Measurements from ENCODE around the gene AP1S1. TPM values are rescaled to one million over a fixed set of nuclear protein-coding genes. Genes with fewer than 3 reads are reported as not detected.

The AP1S1 gene
- total RNA-seq, 4 donors from 2014 or later: 14.5 to 35.4 (median 22.7) TPM

Small RNA genes within 50 kb of the gene (small RNA-seq; reads per million reads assigned to genes)
- gene MIR4653: not detected

Other genes with a start within 250 kb of the AP1S1 start
- gene MUC3A, start 204.9 kb upstream of the AP1S1 start, total RNA-seq: under 1 TPM in 1 of 4 donors, not detected in 3; 0.22 TPM
- not detected for gene MUC12, start 184.9 kb upstream of the AP1S1 start, total RNA-seq
- not detected for gene MUC17, start 134.4 kb upstream of the AP1S1 start, total RNA-seq
- gene TRIM56, start 69.0 kb upstream of the AP1S1 start, total RNA-seq: 10 to 100 TPM; 18.6 to 32.4 (median 29.5) TPM
- gene SERPINE1, start 27.4 kb upstream of the AP1S1 start, total RNA-seq: 10 to 100 TPM in 2 of 4 donors, 1 to 10 TPM in 2; 3.3 to 13.9 (median 8.1) TPM
- gene VGF, start 11.1 kb downstream of the AP1S1 start, total RNA-seq: 1 to 10 TPM in 1 of 4 donors, not detected in 3; 1.0 TPM
- not detected for gene NAT16, start 25.8 kb downstream of the AP1S1 start, total RNA-seq
- not detected for gene MOGAT3, start 46.6 kb downstream of the AP1S1 start, total RNA-seq
- 10 to 100 TPM; 42.8 to 82.2 (median 57.8) TPM for gene PLOD3, start 63.1 kb downstream of the AP1S1 start, total RNA-seq
- 100 to 1,000 TPM in 2 of 4 donors, 10 to 100 TPM in 2; 90.5 to 113 (median 99.3) TPM for gene ZNHIT1, start 63.7 kb downstream of the AP1S1 start, total RNA-seq
- gene CLDN15, start 83.3 kb downstream of the AP1S1 start, total RNA-seq: 10 to 100 TPM; 12.0 to 34.8 (median 25.6) TPM
- 100 to 1,000 TPM; 235 to 371 (median 348) TPM for gene FIS1, start 90.6 kb downstream of the AP1S1 start, total RNA-seq
- 10 to 100 TPM; 18.0 to 25.9 (median 20.6) TPM for gene IFT22, start 167.3 kb downstream of the AP1S1 start, total RNA-seq
- gene COL26A1, start 208.4 kb downstream of the AP1S1 start, total RNA-seq: under 1 TPM in 3 of 4 donors, not detected in 1; 0.20 to 0.30 (median 0.21) TPM

All from tibial nerve (tissue), 4 donors.